K562 (cell line): ENCODE data around the gene KLK13.

Experiments used
- CTCF ChIP-seq, 3 experiments: IDR thresholded peaks in 2 of 3; conservative IDR thresholded peaks in 1 of 3; 2 replicates each; pipeline ENCODE4 v1.5.1; 2011 to 2012; ENCODE audit warnings: low read length in 3 of 3, mild to moderate bottlenecking in 3 of 3, control low read depth in 2 of 3, improper control_type of control experiment in 1 of 3, inconsistent platforms in 1 of 3, low read depth in 1 of 3, mixed read lengths in 1 of 3, moderate library complexity in 1 of 3; ENCODE audit not compliant: insufficient read depth in 2 of 3
- E2F5 ChIP-seq: sonication (generic); formaldehyde crosslinking; IDR thresholded peaks from 2 replicates; pipeline ENCODE4 v1.8.0; 2022; ENCODE audit warnings: mild to moderate bottlenecking, missing genetic modification reagents
- POLR2A ChIP-seq: fragments of 450-650 bp; conservative IDR thresholded peaks from 2 replicates; pipeline ENCODE4 v1.6.1; 2016
- ZSCAN29 ChIP-seq: fragments of 450-650 bp; IDR thresholded peaks from 2 replicates; pipeline ENCODE4 v1.6.1; 2017

- TF ChIP-seq POLR2A = no peak
- no peak for TF ChIP-seq CTCF (IDR thresholded peaks at IDR 0.05 in 2 of 3, conservative IDR thresholded peaks at IDR 0.05 in 1 of 3; ENCODE audit: insufficient read depth in 2 of 3, low read depth in 1 of 3, low read length in 3 of 3)
- no peak for TF ChIP-seq E2F5 (CRISPR knock-in tag)
- TF ChIP-seq ZSCAN29 = no peak
Measured at GRCh38 chr19:51078731-51079130, 13.8 kb upstream of the KLK13 start.
